ENCODE results near the gene SYNGR1.
"Not testable (repeated sequence)": the region's sequence is repeated elsewhere in the genome, so short reads cannot be mapped to it uniquely, and the experiment has no call there.

Gene SYNGR1

DNA sequence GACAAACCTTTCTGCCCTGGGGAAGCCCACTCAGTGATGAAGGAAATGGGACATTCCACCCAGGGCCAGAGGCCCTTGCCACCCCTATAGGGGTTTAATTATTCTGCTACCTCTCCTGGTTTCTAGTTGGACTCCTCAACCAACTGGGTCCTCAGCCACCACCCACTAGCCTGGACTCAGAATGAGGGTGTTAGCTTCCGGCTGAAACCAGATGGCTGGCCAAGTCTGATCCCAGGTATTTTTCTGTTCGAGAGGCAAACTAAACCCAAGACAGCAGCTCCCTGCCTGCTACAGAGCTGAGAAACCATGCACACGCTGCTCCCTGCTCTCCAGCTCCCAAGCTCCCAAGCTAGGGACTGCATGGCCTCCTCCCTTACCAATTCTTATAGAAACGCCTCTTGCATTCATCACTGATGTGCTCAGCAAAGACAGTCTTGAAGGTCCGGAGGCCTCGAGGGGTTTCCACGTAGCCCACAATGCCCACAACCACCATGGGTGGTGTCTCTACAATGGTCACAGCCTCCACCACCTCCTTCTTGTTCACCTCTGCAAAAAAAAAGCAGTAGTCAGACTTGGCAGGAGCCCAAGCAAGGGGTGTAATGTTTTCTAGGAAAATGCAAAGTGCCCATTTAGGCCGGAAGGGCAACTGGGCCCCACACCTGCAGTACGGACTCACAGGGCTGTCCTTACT lies 32.6 kb upstream of the SYNGR1 start:
- DNase-seq, result peak; percentile 39

GRCh38 chr22:39317775-39318506 lies 31.9 kb upstream of the SYNGR1 start:
- DNase-seq, result peak; percentile 27

- DNase-seq, result peak; percentile 28
These were observed 31.1 kb upstream of the SYNGR1 start for GRCh38 chr22:39318507-39319283.

- DNase-seq, result peak; percentile 98
These were observed 30.3 kb upstream of the SYNGR1 start, which contains the start of gene RPL3 for GRCh38 chr22:39319284-39320022. RPL3 (minus strand) TSS chr22:39319623; CDS start chr22:39319597, 26 bp downstream.

DNA sequence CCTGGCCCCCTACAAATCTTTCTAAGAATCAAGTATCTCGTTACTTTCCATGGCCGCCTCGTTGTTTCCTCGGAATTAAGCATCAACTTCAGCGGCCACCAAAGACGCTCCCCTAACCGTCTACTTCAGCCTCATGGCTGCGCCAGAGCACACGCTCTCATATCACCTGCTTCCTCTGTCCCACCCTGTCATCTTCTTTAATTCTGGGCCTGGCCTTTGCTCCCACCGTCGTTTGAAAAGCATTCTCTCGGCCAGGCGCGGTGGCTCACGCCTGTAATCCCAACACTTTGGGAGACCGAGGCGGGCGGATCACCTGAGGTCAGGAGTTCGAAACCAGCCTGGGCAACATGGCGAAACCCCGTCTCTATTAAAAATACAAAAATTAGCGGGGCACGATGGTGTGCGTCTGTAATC lies 29.2 kb upstream of the SYNGR1 start:
- DNase-seq, result not testable (repeated sequence)

DNA sequence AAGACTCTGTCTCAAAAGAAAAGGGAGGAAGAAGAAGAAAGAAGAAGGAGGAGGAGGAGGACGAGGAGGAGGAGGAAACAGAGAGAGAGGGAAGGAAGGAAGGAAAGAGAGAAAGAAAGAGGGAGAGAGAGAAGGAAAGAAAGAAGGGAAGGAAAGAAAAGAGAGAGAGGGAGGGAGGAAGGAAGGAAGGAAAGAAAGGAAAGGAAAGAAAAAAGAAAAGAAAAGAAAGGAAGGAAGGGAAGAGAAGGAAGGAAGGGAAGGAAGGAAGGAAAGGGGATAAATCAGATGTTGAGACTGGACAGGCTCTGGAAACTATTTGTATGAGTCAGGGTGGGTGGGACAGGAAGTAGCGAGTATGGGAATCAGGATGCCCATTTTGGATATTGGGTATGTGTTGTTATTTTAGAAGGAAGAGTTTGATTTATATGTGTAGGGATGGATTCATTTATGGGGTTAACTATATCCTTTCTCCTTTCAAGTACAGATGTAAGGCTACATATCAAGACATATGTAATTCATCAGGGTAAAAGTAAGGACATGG lies 24.3 kb upstream of the SYNGR1 start:
- DNase-seq, result no peak

- no peak for DNase-seq
These were observed 21.6 kb upstream of the SYNGR1 start for GRCh38 chr22:39327995-39328754.

DNA sequence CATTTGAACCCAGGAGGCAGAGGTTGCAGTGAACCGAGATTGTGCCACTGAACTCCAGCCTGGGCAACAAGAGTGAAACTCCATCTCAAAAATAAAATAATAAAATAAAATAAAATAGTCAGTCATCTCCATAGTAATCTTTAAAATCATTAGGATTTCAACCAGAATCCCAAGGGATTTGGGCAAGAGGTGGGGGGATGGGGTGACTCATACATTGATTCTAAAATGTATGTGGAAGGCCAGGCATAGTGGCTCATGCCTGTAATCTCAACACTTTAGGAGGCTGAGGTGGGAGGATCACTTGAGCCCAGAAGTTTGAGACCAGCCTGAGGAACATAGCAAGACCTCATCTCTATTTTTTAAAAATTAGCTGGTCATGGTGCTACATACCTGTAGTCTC lies 19.2 kb upstream of the SYNGR1 start:
- not testable (repeated sequence) for DNase-seq

DNA sequence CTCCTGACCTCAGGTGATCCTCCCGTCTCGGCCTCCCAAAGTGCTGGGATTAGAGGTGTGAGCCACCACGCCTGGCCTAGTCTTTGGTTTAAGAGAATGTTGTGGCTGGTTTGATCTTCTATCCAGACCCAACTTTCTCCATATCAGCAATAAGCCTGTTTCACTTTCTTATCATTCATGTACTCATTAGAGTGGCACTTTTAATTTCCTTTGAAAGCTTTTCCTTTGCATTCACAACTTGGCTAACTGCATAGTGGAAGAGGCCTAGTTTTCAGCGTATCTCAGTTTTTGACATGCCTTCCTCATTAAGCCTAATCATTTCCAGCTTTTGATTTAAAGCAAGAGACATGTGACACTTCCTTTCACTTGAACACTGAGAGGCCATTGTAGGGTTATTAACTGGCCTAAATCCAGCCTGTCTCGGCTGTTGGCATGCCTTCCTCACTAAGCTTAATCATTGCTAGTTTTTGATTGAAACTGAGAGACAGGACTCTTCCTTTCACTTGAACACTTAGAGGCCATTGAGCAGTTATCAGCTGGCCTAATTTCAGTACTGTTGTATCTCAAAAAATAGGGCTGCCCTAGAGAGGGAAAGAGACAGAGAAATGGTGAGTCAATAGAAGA lies 17.2 kb upstream of the SYNGR1 start:
- peak; percentile 44 for DNase-seq

- DNase-seq, result no peak
These were observed 13.4 kb upstream of the SYNGR1 start for GRCh38 chr22:39336411-39336810.

- not testable (repeated sequence) for DNase-seq
These were observed 10.0 kb upstream of the SYNGR1 start for GRCh38 chr22:39339775-39340174.

- no peak for DNase-seq
These were observed 8.6 kb upstream of the SYNGR1 start for GRCh38 chr22:39341179-39341578.

DNA sequence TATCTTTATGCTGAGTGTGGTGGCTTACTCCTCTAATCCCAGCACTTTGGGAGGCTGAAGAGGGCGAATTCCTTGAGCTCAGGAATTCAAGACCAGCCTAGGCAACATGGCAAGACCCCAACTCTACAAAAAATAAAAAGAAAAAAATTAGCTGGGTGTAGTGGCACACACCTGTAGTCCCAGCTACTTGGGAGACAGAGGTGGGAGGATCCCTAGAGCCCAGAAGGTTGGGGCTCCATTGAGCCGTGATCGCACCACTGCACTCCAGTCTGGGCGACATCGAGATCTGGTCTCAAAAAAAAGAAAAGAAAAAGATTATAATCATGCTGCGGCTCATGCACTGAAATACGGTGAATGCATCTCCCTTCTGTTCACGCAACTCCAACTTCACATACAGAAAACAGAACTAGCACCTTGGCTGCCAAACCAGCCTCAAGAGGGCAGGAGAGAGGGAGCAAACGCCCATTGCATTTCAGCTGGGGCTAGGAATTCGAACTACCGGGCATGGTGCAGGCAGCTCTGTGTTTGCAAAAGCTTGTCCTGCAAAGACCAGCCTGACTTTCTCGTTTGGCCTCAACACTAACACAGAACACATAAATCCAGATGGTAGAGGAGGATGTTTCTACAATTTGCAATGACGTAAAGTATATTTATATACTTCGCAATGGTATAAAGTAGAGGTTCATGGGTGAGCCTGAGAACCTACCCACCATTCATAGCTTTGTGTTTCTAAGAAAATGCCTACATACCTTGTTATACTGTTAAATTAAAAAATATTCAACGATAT lies 6.3 kb upstream of the SYNGR1 start:
- peak; percentile 59 for DNase-seq

DNA sequence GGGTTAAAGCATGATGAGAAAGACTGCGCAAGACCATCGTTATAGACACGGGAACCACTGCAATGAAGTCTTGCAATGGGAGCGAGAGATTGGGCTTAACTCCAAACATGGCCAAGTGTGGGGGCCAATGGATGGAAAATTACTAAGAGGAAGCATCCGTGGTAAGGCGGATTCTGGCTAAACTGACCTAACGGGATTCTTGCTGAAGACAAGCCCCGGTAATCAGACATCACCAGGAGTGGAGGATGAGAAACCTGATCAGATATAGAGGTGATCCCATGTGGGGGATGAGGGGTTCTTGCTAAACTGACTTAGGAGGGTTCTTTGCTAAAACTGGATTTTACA lies 5.8 kb upstream of the SYNGR1 start:
- no peak for DNase-seq

GRCh38 chr22:39345231-39345630 lies 4.6 kb upstream of the SYNGR1 start:
- DNase-seq, result no peak

- no peak for DNase-seq
These were observed 784 bp upstream of the SYNGR1 start for GRCh38 chr22:39348909-39349505.

DNA sequence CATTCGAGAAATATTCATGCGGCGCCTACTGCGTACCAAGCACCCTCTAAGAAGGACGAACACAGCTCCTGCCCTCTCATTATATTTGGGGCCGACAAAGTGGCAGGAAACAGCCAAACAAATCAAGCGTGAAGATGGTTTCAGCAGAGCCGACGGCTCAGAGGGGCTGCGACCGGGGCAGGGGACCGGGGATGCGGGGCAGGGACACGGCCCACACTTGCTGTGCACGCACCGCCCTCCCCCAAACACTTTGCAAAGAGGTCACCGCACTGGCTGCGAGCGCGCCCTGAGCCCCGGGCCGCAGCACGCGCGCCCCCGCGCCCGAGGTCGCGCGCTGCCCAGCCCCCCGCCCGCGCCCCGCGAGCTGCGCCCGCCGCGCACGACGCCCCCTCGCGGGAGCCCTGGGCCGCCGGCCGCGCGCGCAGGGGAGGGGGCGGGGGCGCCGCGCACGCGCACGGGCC lies 255 bp upstream of the SYNGR1 start:
- no peak for DNase-seq

GRCh38 chr22:39350757-39351688 lies 1.2 kb downstream of the SYNGR1 start:
- DNase-seq, result no peak

- no peak for DNase-seq
These were observed 2.0 kb downstream of the SYNGR1 start for GRCh38 chr22:39351689-39352214.

All from activated CD4-positive, alpha-beta T cell treated with anti-CD3 and anti-CD28 coated beads, Interleukin-2, Interleukin-6, amounts not matched to agents 100 ng/mL and 50 ng/mL, durations not matched to agents 16 hours and 8 hours (primary cell).